Activated T-helper 9 cell treated with anti-CD3 and anti-CD28 coated beads, Interleukin-2, amount 50 U/mL, for 16 hours (primary cell): ENCODE results near the gene SMIM44.
A peak's percentile ranks its signal among the peaks of the same experiment; 100 is the strongest.
"Not testable (repeated sequence)": the region's sequence is repeated elsewhere in the genome, so short reads cannot be mapped to it uniquely, and the experiment has no call there.

Experiments
- DNase-seq: peaks from one replicate; pipeline ENCODE4 v3.0.0-alpha.2; 2020; ENCODE audit warnings: low read depth

Gene SMIM44

GRCh38 chr19:3517638-3518037, 34.4 kb upstream of the SMIM44 start:
- DNase-seq: no peak

- no peak for DNase-seq
Observed at GRCh38 chr19:3516675-3517207, 33.5 kb upstream of the SMIM44 start.

- no peak for DNase-seq
Observed at GRCh38 chr19:3515891-3516422, 32.7 kb upstream of the SMIM44 start.

- DNase-seq: no peak
Observed at GRCh38 chr19:3514930-3515329, 31.7 kb upstream of the SMIM44 start.

- no peak for DNase-seq
Observed at GRCh38 chr19:3513229-3514140, 30.2 kb upstream of the SMIM44 start.

GRCh38 chr19:3512562-3513228, 29.5 kb upstream of the SMIM44 start:
- no peak for DNase-seq

- no peak for DNase-seq
Observed at GRCh38 chr19:3511506-3512251, 28.4 kb upstream of the SMIM44 start.

GRCh38 chr19:3510727-3511126, 27.5 kb upstream of the SMIM44 start:
- DNase-seq: no peak

GRCh38 chr19:3509566-3509989, 26.3 kb upstream of the SMIM44 start:
- no peak for DNase-seq

- no peak for DNase-seq
Observed at GRCh38 chr19:3508771-3509535, 25.7 kb upstream of the SMIM44 start.

GRCh38 chr19:3508121-3508661, 24.9 kb upstream of the SMIM44 start:
- DNase-seq: not testable (repeated sequence)

GRCh38 chr19:3507371-3508120, 24.3 kb upstream of the SMIM44 start:
- peak; percentile 27 for DNase-seq

- DNase-seq: no peak
Observed at GRCh38 chr19:3506384-3507340, 23.4 kb upstream of the SMIM44 start.

GRCh38 chr19:3505598-3506383, 22.6 kb upstream of the SMIM44 start, which contains the start of gene FZR1:
FZR1 (plus strand) TSS chr19:3506311; CDS start chr19:3522990, 16,679 bp downstream.
- DNase-seq: peak; percentile 100

GRCh38 chr19:3504735-3505134, 21.5 kb upstream of the SMIM44 start:
- DNase-seq: no peak

- no peak for DNase-seq
Observed at GRCh38 chr19:3503036-3503572, 19.9 kb upstream of the SMIM44 start.

GRCh38 chr19:3501780-3502179, 18.5 kb upstream of the SMIM44 start:
- DNase-seq: no peak
